Glutamatergic neuron (in vitro differentiated cells): ENCODE data around the gene GMIP. TPM values are rescaled to one million over a fixed set of nuclear protein-coding genes. Genes with fewer than 3 reads are reported as not detected.

Source experiments
- DNase-seq: peaks from one replicate; pipeline ENCODE4 v3.0.0; 2022
- H3K27ac Mint-ChIP-seq: one replicate; pipeline ENCODE4 v1.8.0; 2020; ENCODE audit warnings: mild to moderate bottlenecking, mixed read lengths, inconsistent platforms; ENCODE audit not compliant: unreplicated experiment
- H3K27me3 Mint-ChIP-seq: one replicate; pipeline ENCODE4 v1.8.0; 2020; ENCODE audit warnings: mild to moderate bottlenecking, moderate library complexity, mixed read lengths, inconsistent platforms; ENCODE audit not compliant: unreplicated experiment
- H3K36me3 Mint-ChIP-seq: one replicate; pipeline ENCODE4 v1.8.0; 2020; ENCODE audit warnings: mild to moderate bottlenecking, mixed read lengths, inconsistent platforms; ENCODE audit not compliant: unreplicated experiment
- H3K4me1 Mint-ChIP-seq: one replicate; pipeline ENCODE4 v1.8.0; 2020; ENCODE audit warnings: mild to moderate bottlenecking, low read depth, mixed read lengths, inconsistent platforms; ENCODE audit not compliant: unreplicated experiment
- H3K4me3 Mint-ChIP-seq: one replicate; pipeline ENCODE4 v1.8.0; 2020; ENCODE audit warnings: mild to moderate bottlenecking, mixed read lengths, inconsistent platforms; ENCODE audit not compliant: unreplicated experiment
- H3K9me3 Mint-ChIP-seq: one replicate; pipeline ENCODE4 v1.8.0; 2020; ENCODE audit warnings: mild to moderate bottlenecking, moderate library complexity, mixed read lengths, inconsistent platforms; ENCODE audit not compliant: unreplicated experiment
- CTCF ChIP-seq: fragments of 200-600 bp; sonication (generic); IDR thresholded peaks from one replicate; pipeline ENCODE4 v1.5.0; 2021; ENCODE audit not compliant: partially characterized antibody, unreplicated experiment
- total RNA-seq: library from RNA; stranded (reverse); fragmentation: NEBNext Ultra II Directional; extraction: Animal tissue kit (Norgen Biotek cat#: 25700); gene quantifications from one replicate; pipeline ENCODE4 v1.2.1, GENCODE V29; 2021; ENCODE audit not compliant: unreplicated experiment

The GMIP gene
- total RNA-seq, 1 donor from 2014 or later = 204 TPM

GRCh38 chr19:19619181-19619848, 24.1 kb downstream of the GMIP start:
- H3K36me3 Mint-ChIP-seq = no peaks in the 10 kb centered on the region
- H3K9me3 Mint-ChIP-seq = peaks cover 21% of the 10 kb centered on the region
- DNase-seq = no peak
- no peak for TF ChIP-seq CTCF
- peak overlapping the region; percentile 95 for H3K27ac Mint-ChIP-seq
- H3K4me1 Mint-ChIP-seq = peaks cover 31% of the 10 kb centered on the region
- peak overlapping the region; percentile 85 for H3K4me3 Mint-ChIP-seq
- H3K27me3 Mint-ChIP-seq = peaks cover 14% of the 10 kb centered on the region

GRCh38 chr19:19618219-19619051, 25.0 kb downstream of the GMIP start, which contains the start of gene PBX4:
TSS of gene PBX4 (minus strand) at chr19:19618687. CDS start at chr19:19618629, 58 bp downstream.
- Mint-ChIP-seq H3K9me3 (peaks cover 16% of the 10 kb centered on the region), H3K4me3 (peak within 1 kb of the TSS; percentile 91), H3K27me3 (peaks cover 14% of the 10 kb centered on the region), H3K27ac (peak within 1 kb of the TSS; percentile 95), H3K36me3 (no peaks in the 10 kb centered on the region), H3K4me1 (peaks cover 30% of the 10 kb centered on the region)
- no peak for TF ChIP-seq CTCF
- DNase-seq = peak; percentile 99

- Mint-ChIP-seq H3K4me3 (peak overlapping the region; percentile 71), H3K27ac (no peak overlapping the region), H3K36me3 (no peaks in the 10 kb centered on the region), H3K4me1 (peaks cover 29% of the 10 kb centered on the region), H3K9me3 (peaks cover 14% of the 10 kb centered on the region), H3K27me3 (peaks cover 14% of the 10 kb centered on the region)
- no peak for TF ChIP-seq CTCF
- no peak for DNase-seq
Measured at GRCh38 chr19:19615086-19615485, 28.4 kb downstream of the GMIP start.

- H3K27ac Mint-ChIP-seq = no peak overlapping the region
- TF ChIP-seq CTCF = no peak
- peak overlapping the region; percentile 31 for H3K4me3 Mint-ChIP-seq
- peaks cover 7% of the 10 kb centered on the region for H3K9me3 Mint-ChIP-seq
- H3K36me3 Mint-ChIP-seq = no peaks in the 10 kb centered on the region
- H3K27me3 Mint-ChIP-seq = peaks cover 10% of the 10 kb centered on the region
- no peak for DNase-seq
- peaks cover 24% of the 10 kb centered on the region for H3K4me1 Mint-ChIP-seq
Measured at GRCh38 chr19:19613506-19613905, 30.0 kb downstream of the GMIP start.
